Measurements from ENCODE around the gene MRPS18A. TPM values are rescaled to one million over a fixed set of nuclear protein-coding genes. Genes with fewer than 3 reads are reported as not detected.

Gene MRPS18A
- total and polyA plus RNA-seq, 3 donors from 2014 or later: 37.5 to 63.0 (median 48.6) TPM

- Histone ChIP-seq H3K27ac (no peak overlapping the region), H3K4me1 (no peaks in the 10 kb centered on the region), H3K9me3 (no peaks in the 10 kb centered on the region), H3K4me3 (no peak overlapping the region), H3K36me3 (ENCODE audit: low read depth, missing control alignments) (no peaks in the 10 kb centered on the region), H3K27me3 (no peaks in the 10 kb centered on the region)
- intact Hi-C loops (cut with DNase I; ENCODE audit: low total_unique reads): no loop called here
- WGBS, 2 donors: 84% methylated on average over 7 to 13 of the region's 13 CpGs
- TF ChIP-seq POLR2A (IDR thresholded peaks at IDR 0.05) (no peak), CTCF (IDR thresholded peaks at IDR 0.05) (no peak)
- no peak for DNase-seq
Measured at GRCh38 chr6:43718387-43719105, 31.0 kb upstream of the MRPS18A start.

GRCh38 chr6:43717822-43718221 is 30.2 kb upstream of the MRPS18A start:
- Histone ChIP-seq H3K4me3 (no peak overlapping the region), H3K27ac (no peak overlapping the region), H3K36me3 (ENCODE audit: low read depth, missing control alignments) (no peaks in the 10 kb centered on the region), H3K9me3 (no peaks in the 10 kb centered on the region), H3K27me3 (no peaks in the 10 kb centered on the region), H3K4me1 (no peaks in the 10 kb centered on the region)
- intact Hi-C loops (cut with DNase I; ENCODE audit: low total_unique reads): no loop called here
- no peak for TF ChIP-seq POLR2A (IDR thresholded peaks at IDR 0.05)
- TF ChIP-seq CTCF (IDR thresholded peaks at IDR 0.05): no peak
- DNase-seq: peak; percentile 27
- 56 to 61% methylated on average over 8 to 12 of the region's 12 CpGs for WGBS, 2 donors

GRCh38 chr6:43717389-43717788 is 29.8 kb upstream of the MRPS18A start:
- Histone ChIP-seq H3K4me1 (no peaks in the 10 kb centered on the region), H3K27ac (no peak overlapping the region)
- DNase-seq: no peak

GRCh38 chr6:43716099-43716498 is 28.5 kb upstream of the MRPS18A start:
- intact Hi-C loops (cut with DNase I; ENCODE audit: low total_unique reads): no loop called here
- Histone ChIP-seq H3K4me1 (no peaks in the 10 kb centered on the region), H3K27ac (no peak overlapping the region), H3K36me3 (ENCODE audit: low read depth, missing control alignments) (no peaks in the 10 kb centered on the region), H3K27me3 (no peaks in the 10 kb centered on the region), H3K4me3 (no peak overlapping the region), H3K9me3 (no peaks in the 10 kb centered on the region)
- TF ChIP-seq POLR2A (IDR thresholded peaks at IDR 0.05) (no peak), CTCF (IDR thresholded peaks at IDR 0.05) (no peak)
- no peak for DNase-seq
- 62 to 83% methylated on average over 5 to 9 of the region's 9 CpGs for WGBS, 2 donors

More at GRCh38 chr6:43717389-43717788, 29.8 kb upstream of the MRPS18A start:
- Histone ChIP-seq H3K9me3 (no peaks in the 10 kb centered on the region), H3K36me3 (ENCODE audit: low read depth, missing control alignments) (no peaks in the 10 kb centered on the region), H3K4me3 (no peak overlapping the region), H3K27me3 (no peaks in the 10 kb centered on the region)
- 89 to 90% methylated on average over 8 of the region's 8 CpGs for WGBS, 2 donors
- TF ChIP-seq POLR2A (IDR thresholded peaks at IDR 0.05) (no peak), CTCF (IDR thresholded peaks at IDR 0.05) (no peak)
- intact Hi-C loops (cut with DNase I; ENCODE audit: low total_unique reads): no loop called here

Data from testis (tissue), 3 donors.